Measurements from ENCODE around the gene KCNQ1.

Gene KCNQ1

DNA sequence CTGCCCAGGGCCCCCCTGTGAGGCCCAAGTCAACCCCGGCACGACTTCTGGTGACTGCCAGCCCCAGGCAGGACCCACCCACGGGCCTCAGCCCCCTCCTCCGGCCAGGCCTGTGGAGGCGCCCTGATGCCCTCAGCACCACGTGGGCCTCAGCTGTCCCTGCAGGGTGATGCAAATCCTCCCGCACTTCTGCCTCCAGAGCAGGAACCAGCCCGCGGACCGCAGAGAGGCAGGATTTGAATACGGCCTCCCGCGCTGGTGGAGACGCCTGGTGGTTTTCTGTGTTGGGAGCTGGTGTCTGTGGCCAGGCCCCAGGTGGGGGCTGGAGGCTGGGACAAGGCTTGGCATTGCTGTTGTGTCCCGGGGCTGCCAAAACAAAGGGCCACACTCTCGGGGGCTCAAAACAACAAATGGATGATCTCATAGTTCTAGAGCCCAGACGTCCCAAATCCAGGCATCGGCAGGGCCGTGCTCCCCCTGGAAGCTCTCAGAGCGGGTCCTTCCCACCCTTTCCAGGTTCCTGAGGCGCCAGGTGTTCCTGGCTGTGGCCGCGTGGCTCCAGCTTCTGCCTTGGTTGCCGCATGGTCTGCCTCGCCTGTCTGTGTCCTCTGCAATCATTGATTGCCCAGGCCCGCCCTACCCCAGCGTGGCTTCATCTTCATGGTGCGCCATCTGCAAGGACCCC, 19.9 kb upstream of the KCNQ1 start:
- DNase-seq (ENCODE audit: low read depth in 2 of 3, low spot score in 1 of 3): no peak

DNA sequence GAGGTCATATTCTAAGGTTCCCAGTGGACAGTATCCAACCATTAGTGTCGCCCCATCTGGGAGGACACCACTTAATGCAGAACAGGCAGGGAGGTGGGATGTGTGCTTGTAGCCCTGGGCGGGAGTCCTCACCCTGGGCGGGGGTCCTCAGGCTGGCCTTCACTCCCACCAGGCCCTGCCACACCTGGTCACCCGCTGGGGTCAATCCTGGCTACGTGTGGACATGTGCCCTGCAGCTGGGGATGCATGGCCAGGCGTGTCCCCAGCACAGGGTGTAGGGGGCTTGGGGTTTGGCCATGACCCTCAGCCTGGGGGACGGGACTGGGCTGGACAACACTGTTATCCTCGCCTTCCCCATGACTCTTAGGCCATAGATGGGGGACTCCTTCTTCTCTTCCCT, 19.3 kb upstream of the KCNQ1 start:
- DNase-seq (ENCODE audit: low read depth in 2 of 3, low spot score in 1 of 3): no peak

DNA sequence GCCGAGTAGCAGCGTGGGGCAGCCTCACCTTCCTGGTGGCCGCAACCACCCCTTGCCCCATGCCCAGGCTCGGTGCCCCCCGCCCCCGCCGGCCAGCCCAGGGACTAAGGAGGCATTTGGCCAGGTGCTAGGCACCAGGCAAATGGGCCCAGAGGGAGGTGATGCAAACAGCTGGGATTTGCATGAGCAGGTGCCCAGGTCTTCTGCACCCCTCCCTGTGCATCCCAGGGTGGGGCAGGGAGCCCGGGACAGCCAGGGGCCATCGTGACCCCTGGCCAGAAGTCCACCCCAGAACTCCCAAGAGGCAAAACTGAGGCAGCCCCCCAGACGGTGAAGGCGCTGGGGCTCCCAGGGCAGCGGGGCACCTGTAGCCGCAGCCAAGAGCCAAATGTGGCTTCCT, 18.6 kb upstream of the KCNQ1 start:
- DNase-seq (ENCODE audit: low read depth in 2 of 3, low spot score in 1 of 3): no peak

DNA sequence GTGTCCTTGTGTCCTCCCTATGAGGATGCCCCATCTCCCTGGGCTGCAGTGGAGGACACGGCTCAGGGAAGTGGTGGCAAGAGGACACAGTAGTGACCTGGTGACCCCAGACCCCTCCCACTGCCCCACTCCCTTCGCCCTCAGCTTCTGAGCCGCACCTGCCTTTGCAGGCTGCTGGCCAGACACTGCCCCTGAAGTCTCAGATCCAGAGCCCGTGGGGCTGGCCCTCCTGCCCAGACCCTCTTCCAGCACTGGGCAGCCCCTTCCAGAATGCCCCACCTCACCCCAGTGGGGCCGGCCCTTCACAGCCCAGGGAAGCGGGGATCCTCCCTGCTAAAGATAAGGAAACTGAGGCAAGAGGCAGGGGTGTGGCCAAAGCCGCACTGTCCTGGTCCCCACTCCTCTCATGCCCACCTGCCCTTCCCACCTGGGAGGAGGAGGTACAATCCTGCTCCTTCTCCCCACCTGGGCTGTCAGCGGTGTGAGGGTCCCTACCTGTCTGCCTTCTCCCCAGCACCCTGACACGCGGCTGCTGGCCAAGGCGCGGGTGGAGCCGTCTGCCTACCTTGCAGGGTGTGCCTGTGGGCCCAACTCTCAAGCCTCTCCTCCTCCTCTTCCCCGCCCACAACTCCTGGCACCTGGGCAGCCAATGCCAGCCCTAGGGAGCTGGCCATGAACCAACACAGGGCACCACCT, 17.8 kb upstream of the KCNQ1 start:
- no peak for DNase-seq (ENCODE audit: low read depth in 2 of 3, low spot score in 1 of 3)

DNA sequence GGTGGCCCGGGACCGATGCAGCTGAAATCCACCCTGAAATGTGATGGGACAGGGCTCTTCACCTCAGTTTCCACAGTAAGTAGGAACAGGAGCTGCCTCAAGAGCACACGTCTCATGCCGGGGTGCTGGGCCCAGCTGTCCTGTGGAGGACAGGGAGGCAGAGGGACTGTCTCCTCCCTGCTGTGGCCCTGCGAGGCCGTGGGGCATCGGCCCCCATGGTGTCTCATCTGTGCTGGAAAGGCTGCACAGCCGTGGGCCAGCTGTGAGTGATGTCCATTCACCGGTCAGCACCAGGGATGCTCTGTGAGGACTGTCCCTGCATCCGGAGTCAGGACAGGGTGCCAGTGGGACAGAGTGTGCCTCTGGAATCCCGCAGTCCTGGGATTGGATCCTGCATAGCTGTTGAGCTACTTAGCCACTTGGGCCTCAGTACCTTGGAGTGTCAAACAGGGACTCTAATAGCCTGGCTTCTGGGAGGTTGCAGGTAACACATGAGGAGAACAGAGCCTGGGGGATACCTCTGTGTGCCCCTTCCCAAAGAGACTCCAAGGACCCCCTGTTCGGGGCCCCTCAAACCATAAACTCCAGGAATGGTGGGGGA, 17.0 kb upstream of the KCNQ1 start:
- no peak for DNase-seq (ENCODE audit: low read depth in 2 of 3, low spot score in 1 of 3)

DNA sequence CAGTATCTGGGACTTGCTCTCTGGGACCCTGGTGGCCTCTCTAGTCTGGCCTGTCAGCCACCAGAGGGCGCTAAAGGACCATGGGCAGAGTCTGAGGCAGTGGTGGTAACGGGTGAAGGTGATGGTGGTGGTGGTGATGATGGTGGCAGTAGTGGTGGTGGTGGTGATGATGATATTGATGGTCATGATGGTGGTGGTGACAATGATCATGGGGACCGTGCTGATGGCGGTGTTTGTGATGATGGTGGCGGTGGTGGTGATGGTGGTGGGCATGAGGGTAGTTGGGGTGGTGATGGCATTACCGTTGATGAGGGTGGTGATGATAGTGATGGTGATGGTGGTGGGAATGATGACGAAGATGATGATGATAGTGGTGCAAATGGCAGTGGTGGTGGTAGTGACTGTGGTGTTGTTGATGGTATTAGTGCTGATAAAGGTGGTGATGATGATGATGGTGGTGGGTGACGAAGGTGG, 16.4 kb upstream of the KCNQ1 start:
- peak; percentile 73 to 86 (median 82) for DNase-seq (ENCODE audit: low read depth in 2 of 3, low spot score in 1 of 3)

DNA sequence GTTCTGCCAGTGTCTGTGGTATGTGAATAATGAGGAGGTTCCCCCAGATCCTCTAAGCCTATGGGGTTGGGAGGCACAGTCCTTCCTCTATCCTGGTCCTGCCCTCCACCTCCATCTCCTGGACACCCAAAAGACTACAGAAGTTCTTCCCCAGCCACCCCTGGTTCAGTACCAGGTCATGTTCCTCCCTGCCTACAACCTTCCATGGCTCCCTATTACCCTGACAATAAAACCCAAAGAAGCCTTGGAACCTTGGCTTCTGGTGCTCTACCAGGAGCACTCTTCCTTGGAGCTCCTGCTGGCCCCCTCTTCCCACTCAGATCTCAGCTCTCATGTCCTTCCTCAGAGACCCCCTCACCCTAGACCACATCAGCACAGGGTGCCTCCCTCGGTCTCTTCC, 13.4 kb upstream of the KCNQ1 start:
- no peak for DNase-seq (ENCODE audit: low read depth in 2 of 3, low spot score in 1 of 3)

DNA sequence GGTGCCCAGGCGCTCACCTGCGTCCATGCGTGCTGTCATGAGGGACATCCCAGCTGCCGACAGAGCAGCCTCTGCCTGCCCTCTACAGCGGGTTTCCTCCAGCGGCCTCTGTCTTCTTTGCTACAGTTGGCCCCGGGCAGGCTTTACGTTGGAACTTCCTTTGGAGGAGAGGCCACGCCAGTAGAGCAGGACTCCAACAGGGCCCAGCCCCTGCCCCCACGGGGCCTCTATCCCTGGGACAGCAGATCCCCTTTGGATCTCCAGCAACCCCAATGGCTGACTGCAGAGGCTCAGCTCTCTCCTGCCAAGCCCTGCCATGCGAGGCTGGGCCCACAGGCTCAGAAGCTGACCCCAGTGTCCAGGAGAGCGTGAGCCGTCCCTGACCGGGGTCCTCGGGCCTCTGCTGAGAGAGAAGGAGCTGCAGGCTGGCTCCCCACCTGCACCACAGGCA, 12.6 kb upstream of the KCNQ1 start:
- DNase-seq (ENCODE audit: low read depth in 2 of 3, low spot score in 1 of 3): no peak

DNA sequence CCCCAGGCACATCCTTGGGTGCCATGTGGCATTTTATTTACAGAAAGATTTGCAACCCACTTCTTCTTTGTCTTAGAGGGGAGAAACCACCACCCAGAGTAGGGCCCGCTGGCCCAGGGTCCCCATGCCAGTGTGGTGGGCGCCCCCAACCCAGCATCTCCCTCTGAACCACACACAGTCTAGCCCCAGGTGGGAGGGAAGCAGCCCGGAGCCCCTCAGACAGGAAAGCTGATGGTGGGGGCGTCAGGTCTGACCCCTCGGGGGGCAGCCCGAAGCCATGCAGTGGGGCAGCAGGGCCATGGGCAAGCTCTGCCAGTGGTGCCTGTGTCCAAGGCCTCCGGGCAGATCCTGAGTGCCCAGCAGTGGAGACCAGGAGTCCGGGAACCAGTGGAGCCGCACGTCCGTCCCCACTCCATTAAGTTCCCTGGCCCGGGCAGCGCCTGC, 12.2 kb upstream of the KCNQ1 start:
- no peak for DNase-seq (ENCODE audit: low read depth in 2 of 3, low spot score in 1 of 3)

DNA sequence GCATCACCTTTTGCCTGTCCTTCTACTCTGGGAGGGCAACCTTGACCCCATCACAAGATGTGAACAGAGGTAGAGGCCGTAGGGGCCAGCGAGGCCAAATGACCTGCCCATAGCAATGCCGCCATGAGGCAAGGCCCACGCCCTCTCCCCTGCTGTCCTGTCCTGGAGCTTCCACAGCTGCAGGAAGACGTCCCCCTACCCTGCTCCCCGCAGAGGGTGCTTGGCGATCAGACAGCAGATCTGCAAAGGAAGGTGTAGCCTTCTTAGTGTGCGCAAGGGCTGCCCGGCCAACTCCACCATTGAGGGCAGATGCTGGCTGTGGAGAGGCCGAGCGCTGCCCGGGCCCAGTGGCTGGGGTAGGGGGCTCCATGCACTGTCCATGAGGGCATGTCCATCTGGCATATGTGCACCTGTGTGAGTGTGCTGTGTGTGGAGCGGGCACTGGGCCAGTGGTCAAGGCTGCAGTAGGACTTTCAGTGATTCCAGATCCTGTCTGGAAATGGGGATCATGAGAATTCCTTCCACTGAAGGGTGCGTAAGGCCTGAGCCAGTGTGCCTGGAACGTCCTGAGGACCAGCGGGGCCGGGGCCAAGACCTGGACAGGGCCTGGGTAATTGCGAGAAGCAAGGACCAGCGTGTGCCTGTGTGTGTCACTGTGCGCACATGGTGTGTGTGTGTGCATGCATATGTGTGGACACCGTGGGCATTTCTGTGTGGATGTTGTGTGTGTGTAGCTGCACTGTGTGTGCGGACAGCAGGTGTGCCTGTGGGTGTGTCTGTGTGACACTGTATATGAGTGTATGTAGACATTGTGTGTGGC, 11.5 kb upstream of the KCNQ1 start:
- no peak for DNase-seq (ENCODE audit: low read depth in 2 of 3, low spot score in 1 of 3)

DNA sequence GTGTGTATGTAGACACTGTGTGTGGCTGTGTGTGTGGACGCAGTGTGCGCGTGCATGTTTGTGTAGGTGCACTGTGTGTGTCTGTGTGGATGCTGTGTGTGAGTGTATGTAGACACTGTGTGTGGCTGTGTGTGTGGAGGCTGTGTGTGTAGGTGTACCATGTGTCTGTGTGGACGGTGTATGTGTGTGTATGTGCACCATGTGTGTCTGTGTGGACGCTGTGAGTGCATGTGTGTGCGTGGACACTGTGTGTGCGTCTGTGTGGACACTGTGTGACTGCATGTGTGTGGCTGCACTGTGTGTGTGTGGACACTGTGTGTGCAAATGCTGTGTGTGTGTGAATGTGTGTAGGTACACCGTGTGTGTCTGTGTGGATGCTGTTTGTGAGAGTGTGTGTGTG, 10.8 kb upstream of the KCNQ1 start:
- DNase-seq (ENCODE audit: low read depth in 2 of 3, low spot score in 1 of 3): no peak

DNA sequence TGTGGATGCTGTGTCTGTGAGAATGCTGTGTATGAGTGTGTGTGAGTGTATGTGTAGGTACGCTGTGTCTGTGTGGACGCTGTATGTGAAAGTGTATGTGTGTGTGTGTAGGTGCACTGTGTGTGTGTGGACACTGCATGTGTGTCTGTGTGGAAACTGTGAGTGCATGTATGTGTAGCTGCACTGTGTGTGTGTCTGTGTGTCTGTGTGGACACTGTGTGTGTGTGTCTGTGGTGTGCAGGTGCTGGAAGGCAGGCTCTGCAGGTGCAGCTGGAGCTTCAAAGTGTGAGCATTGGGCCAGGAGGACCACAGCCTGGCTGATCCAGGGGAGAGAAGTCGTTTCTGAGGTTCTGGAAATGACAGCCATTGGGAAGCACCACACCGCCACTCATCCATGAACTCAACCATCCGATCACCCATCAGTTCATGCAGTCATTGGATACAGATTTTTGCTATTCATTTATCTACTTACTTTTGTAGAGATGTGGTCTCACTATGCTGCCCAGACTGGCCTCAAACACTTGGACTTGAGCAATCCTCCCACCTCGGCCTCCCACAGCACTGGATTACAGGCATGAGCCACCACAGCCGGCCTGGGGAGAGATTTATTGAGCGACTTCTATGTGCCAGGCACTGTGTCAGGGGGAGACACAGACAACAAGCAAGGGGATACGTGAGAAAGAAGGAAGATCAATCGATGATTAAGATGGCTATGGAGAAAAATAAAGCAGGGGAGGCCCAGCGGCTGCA, 10.1 kb upstream of the KCNQ1 start:
- DNase-seq (ENCODE audit: low read depth in 2 of 3, low spot score in 1 of 3): no peak

DNA sequence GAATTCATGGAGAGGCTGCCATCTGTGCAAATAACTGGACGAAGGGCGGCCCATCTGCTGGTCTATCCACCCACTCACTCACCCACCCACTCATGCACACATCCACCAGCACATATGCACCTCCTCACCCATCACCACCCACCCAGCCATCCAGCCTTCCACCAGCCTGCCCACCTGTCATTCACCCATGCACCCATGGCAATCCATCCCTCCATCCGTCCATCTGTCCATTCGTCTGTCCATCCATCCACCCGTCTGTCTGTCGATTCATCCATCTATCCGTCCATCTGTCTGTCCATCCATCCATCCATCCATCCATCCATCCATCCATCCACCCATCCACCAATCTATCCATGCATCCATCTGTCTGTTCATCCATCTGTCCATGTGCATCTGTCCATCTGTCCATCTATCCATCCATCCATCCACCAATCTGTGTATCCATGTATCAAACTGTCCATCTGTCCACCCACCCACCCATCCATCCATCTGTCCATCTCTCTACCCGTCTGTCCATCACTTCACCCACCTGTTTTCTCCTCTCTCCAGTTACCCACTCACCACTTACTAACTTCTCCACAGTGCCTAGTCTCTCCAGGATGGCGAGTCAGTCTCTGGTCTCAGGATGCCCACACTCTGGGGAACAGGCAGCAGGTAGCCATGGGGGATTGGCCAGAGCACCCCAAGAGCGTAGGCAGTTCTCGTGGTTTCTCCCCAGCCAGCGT, 9.4 kb upstream of the KCNQ1 start:
- no peak for DNase-seq (ENCODE audit: low read depth in 2 of 3, low spot score in 1 of 3)

DNA sequence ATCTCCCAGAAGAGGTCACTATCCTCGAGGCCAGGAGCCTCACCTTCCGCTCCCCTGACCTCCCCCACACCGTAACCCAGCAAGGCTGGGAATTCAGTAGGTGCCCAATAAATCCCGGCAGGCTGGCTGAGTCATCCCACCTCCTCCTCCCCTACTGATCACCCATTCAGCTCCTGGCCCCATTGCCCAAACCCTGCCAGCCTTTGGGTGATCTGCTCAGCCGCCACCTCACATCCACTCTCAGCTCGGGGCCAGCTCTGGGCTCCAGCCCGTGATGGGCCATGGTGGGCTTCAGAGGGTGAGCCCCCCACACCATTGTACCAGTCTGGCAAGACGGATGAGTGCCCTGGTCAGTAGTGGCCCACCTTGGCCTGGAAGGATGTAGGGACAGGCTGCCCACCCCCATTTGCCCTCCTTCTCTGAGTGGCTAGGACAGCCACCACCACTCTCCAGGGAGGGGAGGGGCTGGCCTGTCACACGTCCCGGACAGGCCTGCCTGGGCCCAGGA, 8.7 kb upstream of the KCNQ1 start:
- DNase-seq (ENCODE audit: low read depth in 2 of 3, low spot score in 1 of 3): no peak

DNA sequence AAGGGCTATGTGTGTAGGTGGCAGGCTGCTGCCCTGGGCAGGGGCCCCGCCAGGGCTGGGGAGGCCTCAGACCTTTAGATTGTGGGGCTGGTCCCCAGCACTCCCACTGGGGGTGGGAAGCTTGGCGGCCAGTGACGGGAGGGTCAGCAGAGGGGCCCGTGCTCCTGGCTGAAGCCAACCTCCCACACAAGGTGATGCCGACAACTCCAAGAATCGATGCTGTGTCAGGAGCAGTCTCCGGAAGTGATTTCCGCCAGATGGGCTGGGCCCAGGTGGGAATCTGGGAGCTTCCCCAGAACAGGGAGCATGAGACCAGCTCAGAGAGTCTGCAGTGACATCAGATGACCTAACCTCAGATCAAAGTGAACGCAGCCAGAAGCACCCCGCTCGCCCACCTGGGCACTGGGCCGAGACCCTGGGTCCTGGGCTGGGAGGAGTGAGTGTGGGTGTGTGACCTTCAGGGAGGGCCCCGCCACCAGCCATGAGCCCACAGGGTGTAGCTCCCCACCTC, 8.2 kb upstream of the KCNQ1 start:
- DNase-seq (ENCODE audit: low read depth in 2 of 3, low spot score in 1 of 3): no peak

DNA sequence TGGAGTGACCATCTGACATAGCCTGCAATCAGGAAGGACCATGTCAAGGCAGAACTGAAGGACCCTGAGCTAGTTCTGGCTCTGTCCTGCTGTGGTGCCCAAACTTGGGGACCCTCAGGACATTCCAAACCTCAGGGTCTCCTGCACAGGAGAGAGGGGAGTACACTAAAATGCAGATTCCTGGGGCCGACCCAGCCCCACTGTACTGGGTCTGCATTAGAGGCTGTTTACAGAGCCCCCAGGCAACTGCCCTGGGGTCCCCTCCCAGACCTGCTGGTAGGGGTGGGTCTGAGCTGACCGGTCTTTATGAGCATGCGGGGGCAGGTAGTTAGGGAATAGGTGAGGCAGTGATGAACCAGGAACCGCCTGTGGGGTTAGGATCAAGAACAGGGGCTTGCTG, 7.3 kb upstream of the KCNQ1 start:
- no peak for DNase-seq (ENCODE audit: low read depth in 2 of 3, low spot score in 1 of 3)

DNA sequence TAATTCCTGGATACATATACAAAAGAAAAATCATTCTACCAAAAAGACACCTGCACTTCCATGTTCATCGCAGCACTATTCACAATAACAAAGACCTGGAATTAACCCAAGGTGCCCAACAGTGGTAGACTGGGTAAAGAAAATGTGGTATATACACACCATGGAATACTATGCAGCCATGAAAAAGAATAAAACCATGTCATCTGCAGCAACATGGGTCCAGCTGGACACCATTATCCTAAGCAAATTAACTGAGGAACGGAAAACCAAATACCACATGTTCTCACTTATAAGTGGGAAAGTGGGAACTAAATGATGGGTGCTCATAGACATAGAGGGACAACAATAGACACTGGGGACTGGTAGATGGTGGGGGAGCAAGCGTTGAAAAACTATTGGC, 5.0 kb upstream of the KCNQ1 start:
- no peak for DNase-seq (ENCODE audit: low read depth in 2 of 3, low spot score in 1 of 3)

DNA sequence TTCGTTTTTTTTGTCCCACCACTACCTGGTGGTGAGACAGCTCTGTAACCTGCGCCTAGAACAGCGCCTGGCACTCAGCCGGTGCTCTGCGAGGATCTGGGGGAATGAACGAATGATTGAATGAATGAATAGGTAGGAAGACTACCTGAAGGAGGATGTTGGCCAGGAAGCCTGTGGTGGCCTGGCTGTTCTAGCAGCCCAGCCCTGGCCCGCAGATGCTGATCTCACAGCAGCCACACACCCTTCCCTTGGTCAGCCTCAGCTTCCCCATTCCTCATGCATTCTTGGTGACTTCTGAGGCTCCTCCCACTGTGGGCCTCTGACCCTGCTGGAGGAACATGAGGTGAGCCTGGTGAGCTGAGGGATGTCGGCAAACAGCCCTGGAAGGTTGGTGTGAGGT, 4.2 kb upstream of the KCNQ1 start:
- DNase-seq (ENCODE audit: low read depth in 2 of 3, low spot score in 1 of 3): no peak

DNA sequence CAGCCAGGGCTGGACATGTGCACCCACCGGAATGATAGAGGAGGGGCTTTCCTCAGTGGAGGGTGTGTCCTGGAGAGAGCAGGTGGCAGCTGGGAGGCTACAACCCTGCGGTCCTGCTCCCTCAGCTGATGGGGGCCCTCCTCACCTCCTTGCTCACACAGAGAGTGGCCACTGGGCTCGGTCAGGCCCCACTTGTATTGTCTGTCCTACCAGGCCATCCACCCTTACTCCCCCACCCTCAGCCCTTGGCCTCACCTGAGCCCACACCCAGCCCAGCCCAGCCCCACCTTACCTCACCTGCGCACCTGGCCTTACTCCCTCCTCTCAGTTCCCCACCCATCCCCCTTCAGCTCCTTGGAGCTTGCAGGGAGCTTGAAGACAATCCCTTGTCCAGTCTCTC, 3.6 kb upstream of the KCNQ1 start:
- DNase-seq (ENCODE audit: low read depth in 2 of 3, low spot score in 1 of 3): no peak

DNA sequence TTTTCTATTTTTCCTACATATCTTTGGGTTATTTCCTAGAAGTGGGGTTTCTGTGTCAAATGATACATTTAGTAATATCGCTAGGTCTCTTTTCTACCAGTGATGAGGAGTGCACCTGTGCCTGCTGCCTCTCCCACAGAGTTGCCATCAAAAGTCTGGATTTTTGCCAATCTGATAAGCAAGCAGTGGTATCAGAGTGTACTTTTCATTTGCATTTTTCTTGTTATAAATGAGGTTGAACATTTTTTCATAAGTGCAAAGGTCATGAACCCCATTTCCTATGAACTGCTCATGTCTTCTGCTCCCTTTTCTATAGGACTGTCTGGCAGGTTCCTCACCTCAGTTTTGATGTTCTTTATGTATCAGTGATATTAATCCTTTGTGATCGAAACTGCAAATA, 2.2 kb upstream of the KCNQ1 start:
- DNase-seq (ENCODE audit: low read depth in 2 of 3, low spot score in 1 of 3): no peak
